C4-2B (cell line): ENCODE data around the gene FGFR3.

Experiments
- ZFX ChIP-seq: fragments of 450-650 bp; IDR thresholded peaks from 2 replicates; pipeline ENCODE4 v1.6.1; 2017
- TF ChIP-seq, protein P1 (sequence below): fragments of 450-650 bp; conservative IDR thresholded peaks from 2 replicates; pipeline ENCODE4 v1.5.1; 2017; ENCODE audit warnings: mild to moderate bottlenecking

DNA sequence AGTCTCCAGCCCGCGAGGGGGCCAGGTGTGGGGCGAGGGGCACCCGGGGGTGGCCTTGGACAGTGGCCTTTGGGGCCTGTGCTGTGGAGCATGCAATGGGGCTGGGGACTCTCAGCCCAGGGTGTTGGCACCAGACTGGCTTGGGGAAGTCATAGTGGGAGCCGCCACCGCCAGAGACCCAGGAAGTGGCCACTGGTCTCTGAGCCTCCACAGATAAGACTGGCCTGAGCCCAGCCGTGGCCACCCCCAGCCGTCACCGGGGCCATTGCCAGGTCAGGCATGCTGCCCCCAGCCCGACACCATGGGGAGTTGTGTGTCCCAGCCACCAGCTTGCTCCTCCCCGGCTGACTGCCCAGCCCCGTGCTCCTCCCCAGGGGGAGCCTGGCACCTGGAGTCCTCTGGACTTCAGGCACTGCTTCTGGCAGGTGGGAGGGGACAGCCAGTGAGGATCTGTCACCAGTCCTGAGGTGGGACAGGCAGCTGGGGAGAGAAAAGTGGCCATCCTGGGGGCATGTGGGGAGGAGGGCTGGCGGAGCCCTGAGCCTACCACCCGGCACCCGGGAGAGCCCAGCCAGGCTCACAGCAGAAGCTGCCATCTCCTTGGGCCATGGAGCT is 39.3 kb upstream of the FGFR3 start:
- TF ChIP-seq, protein P1, sequence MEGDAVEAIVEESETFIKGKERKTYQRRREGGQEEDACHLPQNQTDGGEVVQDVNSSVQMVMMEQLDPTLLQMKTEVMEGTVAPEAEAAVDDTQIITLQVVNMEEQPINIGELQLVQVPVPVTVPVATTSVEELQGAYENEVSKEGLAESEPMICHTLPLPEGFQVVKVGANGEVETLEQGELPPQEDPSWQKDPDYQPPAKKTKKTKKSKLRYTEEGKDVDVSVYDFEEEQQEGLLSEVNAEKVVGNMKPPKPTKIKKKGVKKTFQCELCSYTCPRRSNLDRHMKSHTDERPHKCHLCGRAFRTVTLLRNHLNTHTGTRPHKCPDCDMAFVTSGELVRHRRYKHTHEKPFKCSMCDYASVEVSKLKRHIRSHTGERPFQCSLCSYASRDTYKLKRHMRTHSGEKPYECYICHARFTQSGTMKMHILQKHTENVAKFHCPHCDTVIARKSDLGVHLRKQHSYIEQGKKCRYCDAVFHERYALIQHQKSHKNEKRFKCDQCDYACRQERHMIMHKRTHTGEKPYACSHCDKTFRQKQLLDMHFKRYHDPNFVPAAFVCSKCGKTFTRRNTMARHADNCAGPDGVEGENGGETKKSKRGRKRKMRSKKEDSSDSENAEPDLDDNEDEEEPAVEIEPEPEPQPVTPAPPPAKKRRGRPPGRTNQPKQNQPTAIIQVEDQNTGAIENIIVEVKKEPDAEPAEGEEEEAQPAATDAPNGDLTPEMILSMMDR: no peak
- TF ChIP-seq ZFX: no peak
